DND-41 (cell line): ENCODE measurements around the gene SULT1C3.

Experiments used
- EZH2 ChIP-seq: IDR thresholded peaks from 3 replicates; pipeline ENCODE4 v1.6.1; 2012; ENCODE audit warnings: borderline replicate concordance, low read depth, mild to moderate bottlenecking, moderate library complexity, low read length, inconsistent platforms; ENCODE audit not compliant: severe bottlenecking
- TF ChIP-seq, protein P1 (sequence below): IDR thresholded peaks from 2 replicates; pipeline ENCODE4 v1.5.1; 2012; ENCODE audit warnings: borderline replicate concordance, low read length, moderate library complexity, mild to moderate bottlenecking; ENCODE audit not compliant: poor library complexity, severe bottlenecking; ENCODE audit errors: extremely low read depth

DNA sequence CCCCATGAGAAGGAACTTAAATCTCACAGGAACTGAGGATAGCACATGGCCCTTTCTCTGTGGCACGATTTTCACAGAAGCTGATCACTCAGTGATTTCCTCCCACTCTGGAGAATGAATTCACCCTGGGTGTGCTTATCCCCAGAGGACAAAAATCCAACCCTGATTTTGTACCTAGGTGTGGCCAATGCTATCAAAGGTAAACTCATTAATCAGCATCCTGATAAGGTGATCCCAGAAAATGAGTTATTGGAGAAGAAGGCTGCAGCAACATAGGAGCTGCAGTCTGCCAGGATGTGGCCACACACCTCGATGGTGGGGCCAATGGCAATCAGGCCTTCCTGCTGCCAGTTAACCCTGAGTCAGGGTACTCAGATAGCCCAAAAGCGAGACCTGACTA lies 40.7 kb downstream of the SULT1C3 start:
- TF ChIP-seq EZH2, result no peak
- TF ChIP-seq, protein P1, sequence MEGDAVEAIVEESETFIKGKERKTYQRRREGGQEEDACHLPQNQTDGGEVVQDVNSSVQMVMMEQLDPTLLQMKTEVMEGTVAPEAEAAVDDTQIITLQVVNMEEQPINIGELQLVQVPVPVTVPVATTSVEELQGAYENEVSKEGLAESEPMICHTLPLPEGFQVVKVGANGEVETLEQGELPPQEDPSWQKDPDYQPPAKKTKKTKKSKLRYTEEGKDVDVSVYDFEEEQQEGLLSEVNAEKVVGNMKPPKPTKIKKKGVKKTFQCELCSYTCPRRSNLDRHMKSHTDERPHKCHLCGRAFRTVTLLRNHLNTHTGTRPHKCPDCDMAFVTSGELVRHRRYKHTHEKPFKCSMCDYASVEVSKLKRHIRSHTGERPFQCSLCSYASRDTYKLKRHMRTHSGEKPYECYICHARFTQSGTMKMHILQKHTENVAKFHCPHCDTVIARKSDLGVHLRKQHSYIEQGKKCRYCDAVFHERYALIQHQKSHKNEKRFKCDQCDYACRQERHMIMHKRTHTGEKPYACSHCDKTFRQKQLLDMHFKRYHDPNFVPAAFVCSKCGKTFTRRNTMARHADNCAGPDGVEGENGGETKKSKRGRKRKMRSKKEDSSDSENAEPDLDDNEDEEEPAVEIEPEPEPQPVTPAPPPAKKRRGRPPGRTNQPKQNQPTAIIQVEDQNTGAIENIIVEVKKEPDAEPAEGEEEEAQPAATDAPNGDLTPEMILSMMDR, result no peak
